ENCODE data around the gene DOCK9. TPM values are rescaled to one million over a fixed set of nuclear protein-coding genes. Genes with fewer than 3 reads are reported as not detected.

DOCK9 gene
- total RNA-seq, 1 donor from 2014 or later = 25.5 TPM

GRCh38 chr13:98795220-98795619, 182.6 kb downstream of the DOCK9 start:
- ATAC-seq (ENCODE audit: low read depth) (no peak), DNase-seq (no peak)
- intact Hi-C loops (cut with micrococcal nuclease) = no loop called here
- TF ChIP-seq CTCF (IDR thresholded peaks at IDR 0.05) = no peak
- H3K9me3 Mint-ChIP-seq = no peaks in the 10 kb centered on the region
- no peak overlapping the region for H3K27ac Mint-ChIP-seq
- no peaks in the 10 kb centered on the region for H3K4me1 Mint-ChIP-seq
- H3K27me3 Mint-ChIP-seq = no peaks in the 10 kb centered on the region
- POLR2A ChIA-PET = no interaction called here
- CTCF ChIA-PET = no interaction called here
- no peak overlapping the region for H3K4me3 Mint-ChIP-seq
- peaks cover 56% of the 10 kb centered on the region for H3K36me3 Mint-ChIP-seq (ENCODE audit: low read depth)

- Mint-ChIP-seq H3K9me3 (no peaks in the 10 kb centered on the region), H3K36me3 (ENCODE audit: low read depth) (peaks cover 51% of the 10 kb centered on the region), H3K4me1 (no peaks in the 10 kb centered on the region), H3K4me3 (no peak overlapping the region), H3K27ac (no peak overlapping the region), H3K27me3 (peaks cover 2% of the 10 kb centered on the region)
- POLR2A ChIA-PET = no interaction called here
- no peak for ATAC-seq (ENCODE audit: low read depth)
- no peak for TF ChIP-seq CTCF (IDR thresholded peaks at IDR 0.05)
- DNase-seq = no peak
- CTCF ChIA-PET = no interaction called here
- intact Hi-C loops (cut with micrococcal nuclease) = no loop called here
These were observed 183.4 kb downstream of the DOCK9 start for GRCh38 chr13:98794498-98794897.

DNA sequence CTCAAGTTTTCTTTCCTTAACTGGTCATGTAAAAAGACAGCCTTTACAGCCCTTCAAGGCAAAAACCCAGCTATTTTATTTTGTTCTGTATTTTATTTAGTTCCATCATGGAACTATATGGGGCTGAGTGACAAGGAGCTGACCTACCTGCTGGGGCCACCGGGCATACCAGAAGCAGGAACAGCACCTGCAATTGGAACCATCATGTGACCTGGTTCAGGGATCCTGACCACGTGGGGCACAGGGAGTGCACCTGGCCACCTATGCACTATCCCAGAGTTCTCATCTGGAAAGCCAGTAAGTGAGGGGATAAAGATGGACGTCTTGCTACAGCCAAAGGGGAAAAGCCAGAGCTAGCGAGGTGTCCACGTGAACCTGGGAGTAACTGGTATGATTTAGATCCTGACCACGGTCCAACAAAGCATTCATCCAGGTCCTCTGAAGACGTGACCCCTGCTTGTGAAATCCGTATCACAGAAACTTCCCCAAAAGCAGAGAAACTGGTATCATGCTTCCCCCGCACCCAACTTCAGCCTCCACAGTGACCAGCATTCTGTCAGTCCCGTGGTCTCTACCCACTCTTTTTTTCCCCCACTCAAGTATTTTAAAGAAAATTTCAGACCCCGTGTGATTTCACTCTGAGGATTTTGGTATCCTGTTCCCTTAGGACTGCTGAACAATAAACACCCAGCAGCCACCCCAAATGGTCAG, 184.9 kb downstream of the DOCK9 start:
- no peak for TF ChIP-seq CTCF (IDR thresholded peaks at IDR 0.05)
- no peak for ATAC-seq (ENCODE audit: low read depth)
- Mint-ChIP-seq H3K9me3 (no peaks in the 10 kb centered on the region), H3K4me1 (no peaks in the 10 kb centered on the region), H3K36me3 (ENCODE audit: low read depth) (peaks cover 37% of the 10 kb centered on the region), H3K4me3 (no peak overlapping the region), H3K27ac (no peak overlapping the region), H3K27me3 (peaks cover 8% of the 10 kb centered on the region)
- ChIA-PET CTCF (no interaction called here), POLR2A (no interaction called here)
- no peak for DNase-seq
- intact Hi-C loops (cut with micrococcal nuclease) = no loop called here

GRCh38 chr13:98792321-98792720, 185.5 kb downstream of the DOCK9 start:
- ATAC-seq (ENCODE audit: low read depth) = no peak
- CTCF ChIA-PET = no interaction called here
- Mint-ChIP-seq H3K27me3 (peaks cover 8% of the 10 kb centered on the region), H3K4me3 (no peak overlapping the region), H3K4me1 (no peaks in the 10 kb centered on the region), H3K36me3 (ENCODE audit: low read depth) (peaks cover 33% of the 10 kb centered on the region), H3K9me3 (no peaks in the 10 kb centered on the region), H3K27ac (no peak overlapping the region)
- no peak for DNase-seq
- intact Hi-C loops (cut with micrococcal nuclease) = no loop called here
- TF ChIP-seq CTCF (IDR thresholded peaks at IDR 0.05) = no peak
- POLR2A ChIA-PET = no interaction called here

GRCh38 chr13:98791611-98792010, 186.3 kb downstream of the DOCK9 start:
- intact Hi-C loops (cut with micrococcal nuclease) = no loop called here
- peaks cover 8% of the 10 kb centered on the region for H3K27me3 Mint-ChIP-seq
- no peaks in the 10 kb centered on the region for H3K9me3 Mint-ChIP-seq
- POLR2A ChIA-PET = no interaction called here
- no peak overlapping the region for H3K4me3 Mint-ChIP-seq
- CTCF ChIA-PET = no interaction called here
- no peaks in the 10 kb centered on the region for H3K4me1 Mint-ChIP-seq
- TF ChIP-seq CTCF (IDR thresholded peaks at IDR 0.05) = no peak
- DNase-seq = no peak
- H3K36me3 Mint-ChIP-seq (ENCODE audit: low read depth) = peaks cover 27% of the 10 kb centered on the region
- no peak overlapping the region for H3K27ac Mint-ChIP-seq
- no peak for ATAC-seq (ENCODE audit: low read depth)
